K562 (cell line): Measurements from ENCODE around the gene RUVBL2. TPM values are rescaled to one million over a fixed set of nuclear protein-coding genes. Genes with fewer than 3 reads are reported as not detected.

Experiments
- ATF1 ChIP-seq, 2 experiments: fragments of 450-650 bp in 1 of 2; IDR thresholded peaks; 2 replicates each; pipeline ENCODE4 v1.6.1; 2016; ENCODE audit warnings: missing compliant biosample characterization in 1 of 2, missing genetic modification characterization in 1 of 2
- BACH1 ChIP-seq: fragments of 200-800 bp; sonication (Bioruptor generic); IDR thresholded peaks from 2 replicates; pipeline ENCODE4 v1.6.1; 2016; ENCODE audit warnings: missing genetic modification characterization, missing compliant biosample characterization
- ESRRB ChIP-seq: fragments of 250-450 bp; sonication (Bioruptor Pico); IDR thresholded peaks from 2 replicates; pipeline ENCODE4 v1.5.0; 2020; ENCODE audit warnings: mild to moderate bottlenecking, moderate library complexity, borderline replicate concordance
- ETV5 ChIP-seq: sonication (generic); formaldehyde crosslinking; IDR thresholded peaks from 2 replicates; pipeline ENCODE4 v1.4.0; 2020; ENCODE audit warnings: low read depth, mild to moderate bottlenecking, missing genetic modification reagents
- GTF2B ChIP-seq: IDR thresholded peaks from 2 replicates; pipeline ENCODE4 v1.6.1; 2011; ENCODE audit not compliant: insufficient read length; ENCODE audit errors: extremely low read depth
- JUND ChIP-seq, 2 experiments: IDR thresholded peaks; 2 replicates in 1 of 2; 3 replicates in 1 of 2; pipeline ENCODE4 v1.6.1; 2011; ENCODE audit warnings: borderline replicate concordance in 2 of 2, low read depth in 2 of 2, low read length in 2 of 2, improper control_type of control experiment in 1 of 2, missing biosample characterization in 1 of 2, missing genetic modification characterization in 1 of 2, missing genetic modification reagents in 1 of 2
- MAFG ChIP-seq: fragments of 450-650 bp; conservative IDR thresholded peaks from 2 replicates; pipeline ENCODE4 v1.6.1; 2016; ENCODE audit warnings: missing genetic modification characterization, missing compliant biosample characterization
- MAFK ChIP-seq: IDR thresholded peaks from 2 replicates; pipeline ENCODE4 v1.6.1; 2011; ENCODE audit warnings: low read length, improper control_type of control experiment
- MIER1 ChIP-seq: fragments of 450-650 bp; IDR thresholded peaks from 2 replicates; pipeline ENCODE4 v1.6.1; 2016; ENCODE audit warnings: antibody characterized with exemption, mild to moderate bottlenecking, low read depth
- PML ChIP-seq: IDR thresholded peaks from 2 replicates; pipeline ENCODE4 v1.6.1; 2012; ENCODE audit warnings: low read length, inconsistent platforms
- SRSF9 ChIP-seq: fragments of 200-400 bp; formaldehyde crosslinking; IDR thresholded peaks from 2 replicates; pipeline ENCODE4 v1.6.1; 2017; ENCODE audit warnings: low read depth, low read length, borderline replicate concordance
- ZC3H8 ChIP-seq: fragments of 450-650 bp; IDR thresholded peaks from 2 replicates; pipeline ENCODE4 v1.6.1; 2017
- ZNF134 ChIP-seq: fragments of 250-450 bp; sonication (Bioruptor Pico); conservative IDR thresholded peaks from 2 replicates; pipeline ENCODE4 v1.4.0; 2020
- ZNF217 ChIP-seq: sonication (generic); formaldehyde crosslinking; IDR thresholded peaks from 2 replicates; pipeline ENCODE4 v1.8.0; 2022; ENCODE audit warnings: mild to moderate bottlenecking, missing genetic modification reagents
- polyA plus RNA-seq, 8 experiments: library from polyadenylated mRNA; depleted of rRNA in 4 of 8; stranded (reverse) in 5 of 8; unstranded in 3 of 8; fragments of >200 nt; fragmentation: Nextera tagmentation in 2 of 8; fragmentation: Illumina TruSeq in 1 of 8; extraction: Ambion mirVana in 2 of 8; extraction: Trizol in 1 of 8; gene quantifications; 2 replicates each; pipeline versions ENCODE4 v1.2.1 to v1.2.3, GENCODE V29; 2011 to 2014; ENCODE audit warnings: inconsistent platforms in 1 of 8, missing spikeins in 1 of 8
- total RNA-seq, 7 experiments: library from RNA; depleted of rRNA in 6 of 7; stranded (reverse); fragments of >200 nt in 6 of 7; fragmentation: Illumina TruSeq in 2 of 7; extraction: Trizol in 2 of 7; gene quantifications; 2 replicates each; pipeline versions ENCODE4 v1.2.1 to v1.2.3, GENCODE V29; 2011 to 2021; ENCODE audit warnings: low replicate concordance in 1 of 7
- TF ChIP-seq, protein P1 (sequence below), 3 experiments: fragments of 200-800 bp in 1 of 3; sonication (Bioruptor generic) in 1 of 3; sonication (generic) in 1 of 3; formaldehyde crosslinking in 1 of 3; IDR thresholded peaks; 2 replicates each; pipeline versions ENCODE4 v1.6.1 to v1.8.0; 2016 to 2022; ENCODE audit warnings: mild to moderate bottlenecking in 2 of 3, missing compliant biosample characterization in 2 of 3, missing genetic modification characterization in 2 of 3, missing genetic modification reagents in 1 of 3
- TF ChIP-seq, protein P2 (sequence below): fragments of 450-650 bp; conservative IDR thresholded peaks from 2 replicates; pipeline ENCODE4 v1.6.1; 2016; ENCODE audit warnings: missing genetic modification characterization, low read depth, mild to moderate bottlenecking, missing compliant biosample characterization, moderate library complexity

The RUVBL2 gene
- total and polyA plus RNA-seq, 9 of the 15 experiments (the other 6 are each of a cell fraction or from before 2014, with no cell fraction given), result 71.4 to 453 (median 237) TPM

DNA sequence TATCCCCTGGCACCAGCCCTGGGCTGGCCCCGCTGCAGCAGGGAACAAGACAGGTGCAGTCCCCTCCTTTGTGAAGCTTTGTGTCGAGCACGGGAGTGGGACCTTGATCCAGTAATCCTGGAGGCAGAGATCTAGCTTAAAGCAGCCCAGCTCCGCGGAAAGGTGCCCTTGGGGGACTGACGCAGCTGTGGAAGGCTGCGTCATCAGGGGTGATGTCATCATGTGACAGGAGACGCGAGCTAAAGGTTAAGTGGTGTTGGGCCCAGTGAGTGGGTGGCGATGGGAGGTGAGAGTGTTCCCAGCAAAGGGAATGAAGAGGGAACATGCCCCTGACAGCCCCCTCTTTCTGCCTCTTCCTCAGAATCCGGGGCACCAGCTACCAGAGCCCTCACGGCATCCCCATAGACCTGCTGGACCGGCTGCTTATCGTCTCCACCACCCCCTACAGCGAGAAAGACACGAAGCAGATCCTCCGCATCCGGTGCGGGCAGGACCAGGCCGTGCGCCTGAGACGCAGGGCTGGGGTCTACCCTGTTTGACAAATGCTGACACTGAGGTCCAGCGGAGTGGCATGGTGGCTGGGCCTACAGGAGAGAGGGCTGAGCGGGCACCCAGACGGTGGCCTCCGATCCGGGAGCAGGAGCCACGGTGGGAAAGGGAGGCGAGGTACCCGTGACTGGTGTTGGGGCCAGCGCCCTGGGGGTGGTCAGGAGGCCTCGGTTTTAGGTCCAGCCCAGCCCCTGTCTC lies 20.6 kb downstream of the RUVBL2 start (continued):
- TF ChIP-seq, protein P1, sequence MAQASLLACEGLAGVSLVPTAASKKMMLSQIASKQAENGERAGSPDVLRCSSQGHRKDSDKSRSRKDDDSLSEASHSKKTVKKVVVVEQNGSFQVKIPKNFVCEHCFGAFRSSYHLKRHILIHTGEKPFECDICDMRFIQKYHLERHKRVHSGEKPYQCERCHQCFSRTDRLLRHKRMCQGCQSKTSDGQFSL (CRISPR knock-in tag; IDR thresholded peaks at IDR 0.05), result no peak
- TF ChIP-seq, protein P1 (tag; IDR thresholded peaks at IDR 0.05), result no peak
- no peak for TF ChIP-seq MAFG (tag)
- peak; percentile 86; the same call in 1 of the 2 replicates for TF ChIP-seq JUND (IDR thresholded peaks at IDR 0.05; ENCODE audit: borderline replicate concordance, low read depth, low read length)
- TF ChIP-seq JUND (tag; IDR thresholded peaks at IDR 0.05; ENCODE audit: borderline replicate concordance, low read depth, low read length), result peak; percentile 76; the same call in 2 of the 3 replicates
- no peak for TF ChIP-seq ESRRB (CRISPR knock-in tag)
- no peak for TF ChIP-seq ATF1 (CRISPR knock-in tag; IDR thresholded peaks at IDR 0.05)
- TF ChIP-seq ATF1 (tag; IDR thresholded peaks at IDR 0.05), result peak; percentile 74
- TF ChIP-seq ZC3H8, result no peak
- TF ChIP-seq, protein P2, sequence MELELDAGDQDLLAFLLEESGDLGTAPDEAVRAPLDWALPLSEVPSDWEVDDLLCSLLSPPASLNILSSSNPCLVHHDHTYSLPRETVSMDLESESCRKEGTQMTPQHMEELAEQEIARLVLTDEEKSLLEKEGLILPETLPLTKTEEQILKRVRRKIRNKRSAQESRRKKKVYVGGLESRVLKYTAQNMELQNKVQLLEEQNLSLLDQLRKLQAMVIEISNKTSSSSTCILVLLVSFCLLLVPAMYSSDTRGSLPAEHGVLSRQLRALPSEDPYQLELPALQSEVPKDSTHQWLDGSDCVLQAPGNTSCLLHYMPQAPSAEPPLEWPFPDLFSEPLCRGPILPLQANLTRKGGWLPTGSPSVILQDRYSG (tag), result no peak
- TF ChIP-seq PML, result no peak
- TF ChIP-seq MIER1, result no peak
- no peak for TF ChIP-seq SRSF9
- TF ChIP-seq MAFK, result no peak
- no peak for TF ChIP-seq ETV5
- no peak for TF ChIP-seq BACH1 (tag)
- TF ChIP-seq ZNF134 (CRISPR knock-in tag), result no peak
- TF ChIP-seq ZNF217 (CRISPR knock-in tag), result no peak
- TF ChIP-seq GTF2B, result no peak
